Chondrocyte (in vitro differentiated cells): Measurements from ENCODE around the gene GAMT. TPM values are rescaled to one million over a fixed set of nuclear protein-coding genes. Genes with fewer than 3 reads are reported as not detected.

Experiments used
- DNase-seq: peaks from one replicate; pipeline ENCODE4 v3.0.0; 2021; ENCODE audit warnings: mixed read lengths, low spot score
- H3K27ac Mint-ChIP-seq: one replicate; pipeline ENCODE4 v1.8.0; 2021; ENCODE audit warnings: mild to moderate bottlenecking, moderate library complexity, mixed read lengths; ENCODE audit not compliant: unreplicated experiment
- H3K27me3 Mint-ChIP-seq: 2 replicates; pipeline ENCODE4 v1.8.0; 2021; ENCODE audit warnings: low read depth, mixed read lengths
- H3K36me3 Mint-ChIP-seq: 2 replicates; pipeline ENCODE4 v1.8.0; 2021; ENCODE audit warnings: low read depth, mixed read lengths
- H3K4me1 Mint-ChIP-seq: 2 replicates; pipeline ENCODE4 v1.8.0; 2021; ENCODE audit warnings: low read depth, mild to moderate bottlenecking, mixed read lengths
- H3K4me3 Mint-ChIP-seq: one replicate; pipeline ENCODE4 v1.8.0; 2021; ENCODE audit warnings: mild to moderate bottlenecking, moderate library complexity, mixed read lengths; ENCODE audit not compliant: unreplicated experiment
- H3K9me3 Mint-ChIP-seq: 2 replicates; pipeline ENCODE4 v1.8.0; 2021; ENCODE audit warnings: low read depth, mixed read lengths
- total RNA-seq: library from RNA; stranded (reverse); gene quantifications from 3 replicates; pipeline ENCODE4 v1.2.1, GENCODE V29; 2021
- TF ChIP-seq, protein P1 (sequence below): fragments of 200-600 bp; sonication (generic); IDR thresholded peaks from 2 replicates; pipeline ENCODE4 v1.5.0; 2021; ENCODE audit warnings: antibody characterized with exemption, mild to moderate bottlenecking, moderate library complexity

Gene GAMT
- total RNA-seq, 1 donor from 2014 or later = 32.5 TPM

DNA sequence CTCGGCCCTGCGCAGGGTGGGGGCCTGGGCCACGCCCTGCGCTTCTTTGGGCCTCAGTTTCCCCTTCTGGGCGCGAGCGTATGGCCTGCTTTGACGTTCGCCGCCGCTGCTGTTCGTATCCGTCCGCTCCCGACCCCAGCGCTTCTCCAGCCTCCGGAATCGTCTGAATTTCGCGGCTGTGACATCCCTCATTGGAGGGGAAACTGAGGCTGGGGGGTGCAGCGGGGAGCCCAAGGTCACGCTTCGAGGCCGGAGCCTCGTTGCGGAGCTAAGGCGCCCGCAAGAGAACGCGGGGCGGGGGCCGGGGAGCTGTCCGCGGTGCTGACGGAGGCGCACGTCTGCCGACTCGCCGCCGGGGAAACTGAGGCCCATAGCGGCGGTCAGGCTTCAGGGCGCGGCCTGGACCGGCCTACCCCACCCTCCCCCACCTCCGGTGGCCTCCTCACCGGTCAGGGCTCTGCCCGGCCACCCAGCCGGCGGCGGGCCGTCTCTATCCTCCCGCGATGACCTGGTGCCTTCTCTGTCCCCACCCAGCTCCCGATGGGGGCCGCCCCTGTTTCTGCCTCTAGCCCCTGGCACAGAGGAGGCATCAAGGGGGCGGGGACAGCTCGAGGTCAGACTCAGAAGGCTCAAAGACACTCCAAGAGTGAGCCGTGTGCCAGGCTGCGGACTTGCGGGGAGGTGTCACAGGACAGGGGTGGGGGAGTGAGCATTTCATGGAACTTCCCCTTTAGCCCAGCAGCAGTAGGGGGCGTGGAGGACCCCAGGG, 45.6 kb upstream of the GAMT start:
- Mint-ChIP-seq H3K4me1 (peaks cover 27% of the 10 kb centered on the region), H3K4me3 (peak overlapping the region; percentile 60), H3K27me3 (peaks cover 16% of the 10 kb centered on the region), H3K27ac (no peak overlapping the region), H3K9me3 (no peaks in the 10 kb centered on the region), H3K36me3 (peaks cover 6% of the 10 kb centered on the region)
- TF ChIP-seq, protein P1, sequence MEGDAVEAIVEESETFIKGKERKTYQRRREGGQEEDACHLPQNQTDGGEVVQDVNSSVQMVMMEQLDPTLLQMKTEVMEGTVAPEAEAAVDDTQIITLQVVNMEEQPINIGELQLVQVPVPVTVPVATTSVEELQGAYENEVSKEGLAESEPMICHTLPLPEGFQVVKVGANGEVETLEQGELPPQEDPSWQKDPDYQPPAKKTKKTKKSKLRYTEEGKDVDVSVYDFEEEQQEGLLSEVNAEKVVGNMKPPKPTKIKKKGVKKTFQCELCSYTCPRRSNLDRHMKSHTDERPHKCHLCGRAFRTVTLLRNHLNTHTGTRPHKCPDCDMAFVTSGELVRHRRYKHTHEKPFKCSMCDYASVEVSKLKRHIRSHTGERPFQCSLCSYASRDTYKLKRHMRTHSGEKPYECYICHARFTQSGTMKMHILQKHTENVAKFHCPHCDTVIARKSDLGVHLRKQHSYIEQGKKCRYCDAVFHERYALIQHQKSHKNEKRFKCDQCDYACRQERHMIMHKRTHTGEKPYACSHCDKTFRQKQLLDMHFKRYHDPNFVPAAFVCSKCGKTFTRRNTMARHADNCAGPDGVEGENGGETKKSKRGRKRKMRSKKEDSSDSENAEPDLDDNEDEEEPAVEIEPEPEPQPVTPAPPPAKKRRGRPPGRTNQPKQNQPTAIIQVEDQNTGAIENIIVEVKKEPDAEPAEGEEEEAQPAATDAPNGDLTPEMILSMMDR = no peak
- DNase-seq = no peak

DNA sequence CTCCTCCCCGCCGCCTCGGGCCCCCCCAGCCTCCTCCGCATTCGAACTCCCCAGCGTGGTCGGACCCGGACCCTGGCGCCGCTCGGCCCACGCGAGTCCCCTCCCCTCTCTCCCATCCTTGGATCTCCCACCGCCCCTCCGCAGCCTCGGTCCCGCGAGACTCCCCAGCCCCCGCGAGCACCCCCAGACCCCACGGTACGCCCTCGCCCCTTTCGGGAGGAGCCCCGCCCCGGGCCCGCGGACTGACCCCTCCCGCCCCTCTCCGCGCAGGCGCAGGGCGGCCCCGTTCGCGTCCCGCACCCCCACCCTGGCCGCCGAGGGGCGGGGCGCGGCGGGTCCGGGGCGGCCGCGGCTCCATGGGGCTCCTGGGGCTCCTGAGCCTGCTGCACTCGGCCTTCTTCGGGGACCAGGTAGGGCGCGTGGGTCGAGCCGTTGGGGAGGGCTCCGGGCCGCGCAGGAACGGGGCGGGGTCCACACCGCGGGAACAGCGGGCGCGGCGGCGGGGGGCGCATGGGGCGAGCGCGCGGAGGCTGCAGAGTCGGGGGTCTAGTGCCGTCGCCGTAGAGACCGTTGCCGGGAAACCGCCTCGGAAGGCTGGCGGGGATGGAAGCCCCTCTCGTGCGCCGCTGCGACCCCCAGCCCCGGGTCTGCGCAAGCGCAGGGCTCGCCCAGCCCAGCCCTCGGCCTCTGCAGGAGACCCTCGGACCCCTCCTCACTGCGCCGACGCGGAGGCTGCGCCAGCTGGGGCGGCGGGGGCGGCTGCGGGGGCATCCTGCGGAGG, 44.8 kb upstream of the GAMT start:
- no peak for DNase-seq
- Mint-ChIP-seq H3K27me3 (peaks cover 11% of the 10 kb centered on the region), H3K4me1 (peaks cover 27% of the 10 kb centered on the region), H3K4me3 (no peak overlapping the region), H3K9me3 (no peaks in the 10 kb centered on the region), H3K27ac (no peak overlapping the region), H3K36me3 (peaks cover 9% of the 10 kb centered on the region)
- TF ChIP-seq, protein P1 = no peak

DNA sequence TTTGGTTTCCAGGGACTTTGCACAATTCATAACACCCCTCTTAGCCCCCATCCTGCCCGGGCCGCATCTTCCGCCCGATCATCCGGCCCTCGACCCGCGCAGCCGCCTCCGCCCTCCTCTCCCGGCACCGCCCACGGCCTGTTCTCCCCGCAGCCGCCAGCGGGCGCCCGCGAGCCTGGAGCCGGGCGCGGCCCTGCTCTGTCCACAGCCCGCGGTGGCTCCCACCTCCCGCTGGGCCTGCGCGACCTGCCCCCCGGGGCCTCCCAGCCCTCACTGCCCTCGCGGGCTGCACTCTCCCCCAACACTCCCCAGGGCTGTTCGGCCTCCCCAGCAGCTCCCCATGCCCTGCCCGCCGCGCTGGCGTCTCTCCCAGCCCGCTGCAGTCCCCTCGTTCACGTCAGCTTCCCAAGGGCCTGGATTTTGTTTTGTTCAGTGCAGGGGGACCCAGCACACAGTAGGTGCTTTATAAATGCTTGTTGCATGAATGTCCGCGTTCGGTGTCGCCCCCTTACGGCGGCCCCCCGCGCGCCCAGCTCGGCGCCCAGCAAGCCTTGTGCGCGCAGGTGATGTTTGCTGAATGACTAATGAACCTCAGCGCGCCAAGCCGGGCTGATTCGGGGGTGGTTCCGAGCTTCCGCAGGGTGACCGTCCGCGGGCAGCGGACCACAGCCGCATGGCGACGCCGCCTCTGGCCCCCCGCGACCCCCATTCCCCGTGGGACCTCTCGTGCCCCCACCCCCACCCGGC, 44.0 kb upstream of the GAMT start:
- H3K4me1 Mint-ChIP-seq = peaks cover 28% of the 10 kb centered on the region
- H3K9me3 Mint-ChIP-seq = no peaks in the 10 kb centered on the region
- H3K36me3 Mint-ChIP-seq = peaks cover 12% of the 10 kb centered on the region
- no peak overlapping the region for H3K27ac Mint-ChIP-seq
- peaks cover 4% of the 10 kb centered on the region for H3K27me3 Mint-ChIP-seq
- no peak for DNase-seq
- H3K4me3 Mint-ChIP-seq = peak overlapping the region; percentile 62
- TF ChIP-seq, protein P1 = peak; percentile 96

DNA sequence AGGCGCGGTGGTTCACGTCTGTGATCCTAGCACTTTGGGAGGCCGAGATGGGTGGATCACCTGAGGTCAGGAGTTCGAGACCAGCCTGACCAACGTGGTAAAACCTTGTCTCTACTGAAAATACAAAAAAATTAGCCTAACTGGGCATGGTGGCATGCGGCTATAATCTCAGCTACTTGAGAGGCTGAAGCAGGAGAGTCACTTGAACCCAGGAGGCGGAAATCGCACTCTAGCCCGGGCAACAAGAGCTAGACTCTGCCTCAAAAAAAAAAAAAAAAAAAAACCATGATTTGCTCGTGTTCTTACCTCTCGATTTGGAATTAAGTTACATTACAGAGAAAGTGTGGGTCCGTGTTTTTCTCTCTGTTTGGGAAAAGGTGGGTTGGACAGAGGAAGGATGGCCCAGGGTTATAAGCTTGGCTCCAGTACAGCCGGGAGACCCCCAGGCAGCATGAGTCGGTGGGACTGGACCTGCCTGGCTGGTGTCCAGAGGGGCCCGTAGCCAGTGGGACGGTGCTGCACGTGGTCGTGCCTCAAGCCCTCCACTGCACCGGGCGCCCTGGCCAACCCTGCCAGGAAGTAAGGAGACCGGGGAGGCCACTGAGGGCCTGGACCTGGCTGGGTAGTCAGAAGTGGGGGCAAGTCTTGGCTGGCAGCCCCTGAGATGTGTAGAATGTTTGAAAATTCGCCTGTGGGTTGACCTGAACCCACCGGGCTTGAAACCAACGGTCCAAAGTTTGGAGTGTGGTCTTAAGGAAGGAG, 40.5 kb upstream of the GAMT start:
- no peaks in the 10 kb centered on the region for H3K27me3 Mint-ChIP-seq
- TF ChIP-seq, protein P1 = no peak
- H3K9me3 Mint-ChIP-seq = no peaks in the 10 kb centered on the region
- H3K27ac Mint-ChIP-seq = no peak overlapping the region
- no peak overlapping the region for H3K4me3 Mint-ChIP-seq
- peaks cover 38% of the 10 kb centered on the region for H3K4me1 Mint-ChIP-seq
- DNase-seq = peak; percentile 88
- H3K36me3 Mint-ChIP-seq = peaks cover 13% of the 10 kb centered on the region
